ENCODE results near the gene PNPLA6.
"Not testable (repeated sequence)": the region's sequence is repeated elsewhere in the genome, so short reads cannot be mapped to it uniquely, and the experiment has no call there.

The PNPLA6 gene

GRCh38 chr19:7556696-7557315, 21.3 kb downstream of the PNPLA6 start:
- DNase-seq (ENCODE audit: low spot score): no peak

- DNase-seq (ENCODE audit: low spot score): no peak
These were observed 23.1 kb downstream of the PNPLA6 start for GRCh38 chr19:7558667-7559066.

- no peak for DNase-seq (ENCODE audit: low spot score)
These were observed 23.6 kb downstream of the PNPLA6 start for GRCh38 chr19:7559102-7559501.

GRCh38 chr19:7560255-7560654, 24.7 kb downstream of the PNPLA6 start:
- DNase-seq (ENCODE audit: low spot score): no peak

- no peak for DNase-seq (ENCODE audit: low spot score)
These were observed 25.8 kb downstream of the PNPLA6 start for GRCh38 chr19:7561325-7561724.

- no peak for DNase-seq (ENCODE audit: low spot score)
These were observed 27.3 kb downstream of the PNPLA6 start for GRCh38 chr19:7562646-7563393.

- DNase-seq (ENCODE audit: low spot score): no peak
These were observed 29.3 kb downstream of the PNPLA6 start for GRCh38 chr19:7564866-7565265.

- no peak for DNase-seq (ENCODE audit: low spot score)
These were observed 29.8 kb downstream of the PNPLA6 start for GRCh38 chr19:7565332-7565731.

- no peak for DNase-seq (ENCODE audit: low spot score)
These were observed 35.2 kb downstream of the PNPLA6 start for GRCh38 chr19:7570761-7571160.

- peak; percentile 34 for DNase-seq (ENCODE audit: low spot score)
These were observed 40.0 kb downstream of the PNPLA6 start for GRCh38 chr19:7575434-7576040.

- not testable (repeated sequence) for DNase-seq (ENCODE audit: low spot score)
These were observed 41.9 kb downstream of the PNPLA6 start for GRCh38 chr19:7577422-7577821.

- DNase-seq (ENCODE audit: low spot score): no peak
These were observed 42.6 kb downstream of the PNPLA6 start for GRCh38 chr19:7578127-7578526.

- DNase-seq (ENCODE audit: low spot score): no peak
These were observed 43.7 kb downstream of the PNPLA6 start for GRCh38 chr19:7579182-7579581.

- no peak for DNase-seq (ENCODE audit: low spot score)
These were observed 46.9 kb downstream of the PNPLA6 start for GRCh38 chr19:7582446-7582845.

GRCh38 chr19:7589822-7590221, 54.3 kb downstream of the PNPLA6 start:
- DNase-seq (ENCODE audit: low spot score): no peak

GRCh38 chr19:7590256-7590655, 54.7 kb downstream of the PNPLA6 start:
- no peak for DNase-seq (ENCODE audit: low spot score)

- no peak for DNase-seq (ENCODE audit: low spot score)
These were observed 60.1 kb downstream of the PNPLA6 start, which contains the start of gene CAMSAP3 for GRCh38 chr19:7595466-7596133. Gene CAMSAP3 (plus strand): TSS chr19:7595863. CDS start chr19:7596003, 140 bp downstream.

GRCh38 chr19:7596211-7596937, 60.9 kb downstream of the PNPLA6 start:
- DNase-seq (ENCODE audit: low spot score): no peak

- no peak for DNase-seq (ENCODE audit: low spot score)
These were observed 62.2 kb downstream of the PNPLA6 start for GRCh38 chr19:7597689-7598088.

GRCh38 chr19:7598180-7598579, 62.7 kb downstream of the PNPLA6 start:
- no peak for DNase-seq (ENCODE audit: low spot score)

- DNase-seq (ENCODE audit: low spot score): no peak
These were observed 65.2 kb downstream of the PNPLA6 start for GRCh38 chr19:7600721-7601120.

Data from AG08395 (cell line).